Osteoblast (primary cell): ENCODE measurements around the gene COG5. TPM values are rescaled to one million over a fixed set of nuclear protein-coding genes. Genes with fewer than 3 reads are reported as not detected.

ENCODE experiments used
- DNase-seq: peaks from one replicate; pipeline ENCODE4 v3.0.0; 2011; ENCODE audit warnings: low spot score, mixed read lengths; ENCODE audit not compliant: insufficient read length; ENCODE audit errors: missing footprints
- H2AFZ ChIP-seq: 2 replicates; pipeline ENCODE4 v1.6.0; 2011; ENCODE audit warnings: mild to moderate bottlenecking, low read length
- H3K27ac ChIP-seq: 2 replicates; pipeline ENCODE4 v1.5.1; 2011; ENCODE audit warnings: mild to moderate bottlenecking, low read depth, low read length, moderate library complexity
- H3K27me3 ChIP-seq: 2 replicates; pipeline ENCODE4 v1.6.0; 2012; ENCODE audit warnings: mild to moderate bottlenecking, control low read depth, inconsistent platforms, low read length, moderate library complexity; ENCODE audit not compliant: insufficient read depth
- H3K36me3 ChIP-seq: 2 replicates; pipeline ENCODE4 v1.5.1; 2011; ENCODE audit warnings: mild to moderate bottlenecking, low read length, control low read depth, moderate library complexity; ENCODE audit not compliant: insufficient read depth
- H3K4me1 ChIP-seq: 2 replicates; pipeline ENCODE4 v1.5.1; 2011; ENCODE audit warnings: mild to moderate bottlenecking, low read length, control low read depth, moderate library complexity; ENCODE audit not compliant: insufficient read depth
- H3K4me2 ChIP-seq: 2 replicates; pipeline ENCODE4 v1.6.0; 2011; ENCODE audit warnings: mild to moderate bottlenecking, low read length; ENCODE audit not compliant: insufficient read depth
- H3K4me3 ChIP-seq: fragments of 200-600 bp; sonication (generic); 3 replicates; pipeline ENCODE4 v1.5.1; 2012; ENCODE audit warnings: mild to moderate bottlenecking, low read length, inconsistent platforms; ENCODE audit not compliant: insufficient read depth
- H3K79me2 ChIP-seq: 2 replicates; pipeline ENCODE4 v1.6.0; 2012; ENCODE audit warnings: mild to moderate bottlenecking, low read length, control low read depth, inconsistent platforms; ENCODE audit not compliant: insufficient read depth
- H3K9me3 ChIP-seq: 2 replicates; pipeline ENCODE4 v1.5.1; 2011; ENCODE audit warnings: low read depth, low read length, control low read depth
- H4K20me1 ChIP-seq: 2 replicates; pipeline ENCODE4 v1.6.0; 2012; ENCODE audit warnings: mild to moderate bottlenecking, low read length, control low read depth; ENCODE audit not compliant: insufficient read depth
- CTCF ChIP-seq: IDR thresholded peaks from 2 replicates; pipeline ENCODE4 v1.5.1; 2011; ENCODE audit warnings: mild to moderate bottlenecking, low read depth, low read length, moderate library complexity; ENCODE audit errors: extremely low read depth
- total RNA-seq: library from RNA; depleted of rRNA; stranded (reverse); fragments of >200 nt; gene quantifications from 2 replicates; pipeline ENCODE4 v1.2.3, GENCODE V29; 2012

COG5 gene
- total RNA-seq, 1 donor: 29.7 TPM

DNA sequence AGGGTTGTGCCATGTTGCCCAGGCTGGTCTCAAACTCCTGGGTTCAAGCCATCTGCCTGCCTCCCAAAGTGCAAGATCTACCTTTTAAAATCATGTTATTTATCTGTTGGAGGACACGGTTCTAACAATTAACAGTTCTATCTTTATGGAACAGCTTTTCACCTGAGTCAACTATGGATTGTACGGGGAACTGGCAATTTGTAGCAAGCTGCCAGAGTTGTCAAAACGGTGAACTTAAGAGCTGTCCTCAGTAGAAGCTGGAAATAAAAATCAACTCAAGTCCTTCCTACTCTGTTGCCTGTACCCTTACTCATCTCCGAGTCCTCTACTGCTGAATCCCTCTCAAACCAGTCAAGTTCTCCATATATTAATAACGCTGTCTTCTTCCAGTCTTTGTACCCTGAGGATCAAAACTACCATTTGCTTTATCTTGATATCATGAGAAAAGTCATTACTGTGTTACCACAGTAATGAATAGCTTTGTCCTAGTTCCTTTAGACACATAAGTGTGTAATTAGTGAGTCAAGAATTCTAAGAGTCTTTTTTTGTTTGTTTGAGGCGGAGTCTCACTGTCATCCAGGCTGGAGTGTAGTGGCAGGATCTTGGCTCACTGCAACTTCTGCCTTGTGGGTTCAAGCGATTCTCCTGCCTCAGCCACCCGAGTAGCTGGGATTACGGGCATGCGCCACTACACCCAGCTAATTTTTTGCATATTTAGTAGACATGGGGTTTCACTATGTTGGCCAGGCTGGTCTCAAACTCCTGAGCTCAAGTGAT is 366.7 kb downstream of the COG5 start:
- Histone ChIP-seq H3K9me3 (no peaks in the 10 kb centered on the region), H4K20me1 (no peaks in the 10 kb centered on the region), H3K4me1 (no peaks in the 10 kb centered on the region), H3K27me3 (no peaks in the 10 kb centered on the region), H3K4me3 (no peak overlapping the region), H3K27ac (no peak overlapping the region), H3K36me3 (peaks cover 52% of the 10 kb centered on the region), H3K79me2 (no peaks in the 10 kb centered on the region), H2AFZ (no peak overlapping the region), H3K4me2 (no peak overlapping the region)
- DNase-seq: no peak
- no peak for TF ChIP-seq CTCF

GRCh38 chr7:107194052-107194451 is 369.7 kb downstream of the COG5 start:
- H3K27ac ChIP-seq: no peak overlapping the region
- H3K79me2 ChIP-seq: no peaks in the 10 kb centered on the region
- no peaks in the 10 kb centered on the region for H3K27me3 ChIP-seq
- peaks cover 3% of the 10 kb centered on the region for H4K20me1 ChIP-seq
- no peaks in the 10 kb centered on the region for H3K4me1 ChIP-seq
- no peak overlapping the region for H3K4me2 ChIP-seq
- no peak for DNase-seq
- no peak overlapping the region for H2AFZ ChIP-seq
- peaks cover 53% of the 10 kb centered on the region for H3K36me3 ChIP-seq
- TF ChIP-seq CTCF: no peak
- H3K9me3 ChIP-seq: no peaks in the 10 kb centered on the region
- H3K4me3 ChIP-seq: no peak overlapping the region

DNA sequence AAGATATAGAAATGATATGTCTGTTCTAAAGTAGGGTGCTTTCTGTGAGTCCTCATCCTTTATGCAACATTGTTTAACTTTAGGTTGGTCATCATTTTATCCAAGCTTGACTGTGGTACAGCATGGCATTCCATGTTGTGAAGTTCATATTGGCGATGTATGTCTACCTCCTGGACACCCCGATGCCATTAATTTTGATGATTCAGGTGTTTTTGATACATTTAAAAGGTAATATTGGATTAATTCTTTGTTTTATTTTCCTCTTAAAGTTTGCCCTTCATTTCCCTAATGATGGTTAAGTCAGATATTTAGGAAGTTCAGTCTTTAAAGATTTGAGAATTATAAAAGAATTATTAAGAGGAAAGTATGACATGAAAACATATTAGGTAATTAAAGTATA is 373.6 kb downstream of the COG5 start:
- no peak overlapping the region for H3K4me3 ChIP-seq
- H3K27me3 ChIP-seq: no peaks in the 10 kb centered on the region
- H4K20me1 ChIP-seq: peaks cover 5% of the 10 kb centered on the region
- no peaks in the 10 kb centered on the region for H3K9me3 ChIP-seq
- H3K79me2 ChIP-seq: peaks cover 2% of the 10 kb centered on the region
- no peak for DNase-seq
- H3K4me1 ChIP-seq: no peaks in the 10 kb centered on the region
- H3K27ac ChIP-seq: no peak overlapping the region
- peaks cover 61% of the 10 kb centered on the region for H3K36me3 ChIP-seq
- TF ChIP-seq CTCF: no peak
- H3K4me2 ChIP-seq: no peak overlapping the region
- no peak overlapping the region for H2AFZ ChIP-seq

DNA sequence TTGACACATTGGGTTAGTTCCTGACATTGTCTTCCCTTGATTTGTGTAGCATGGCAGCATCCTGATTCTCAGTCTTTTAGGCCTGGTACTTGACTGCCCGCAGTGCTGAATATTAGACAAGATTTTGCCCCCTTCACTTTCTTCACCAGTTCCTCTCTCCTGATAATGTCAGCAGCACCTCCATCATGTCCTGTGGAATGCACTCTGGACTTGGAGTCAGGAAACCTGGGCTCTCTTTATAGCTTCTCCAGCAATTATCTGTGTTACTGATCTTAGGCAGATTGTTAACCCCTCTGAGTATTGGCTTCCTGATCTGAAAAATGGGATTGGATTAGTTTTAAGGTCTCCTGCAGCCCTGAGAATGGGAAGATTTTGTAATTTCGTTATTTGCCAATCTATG is 375.9 kb downstream of the COG5 start:
- Histone ChIP-seq H3K9me3 (no peaks in the 10 kb centered on the region), H2AFZ (no peak overlapping the region), H3K27ac (no peak overlapping the region), H3K4me2 (no peak overlapping the region), H4K20me1 (peaks cover 5% of the 10 kb centered on the region), H3K27me3 (no peaks in the 10 kb centered on the region), H3K4me3 (no peak overlapping the region), H3K79me2 (peaks cover 4% of the 10 kb centered on the region), H3K4me1 (no peaks in the 10 kb centered on the region), H3K36me3 (peaks cover 59% of the 10 kb centered on the region)
- TF ChIP-seq CTCF: no peak
- no peak for DNase-seq
